ENCODE results near the gene HACD2.
"Not testable (repeated sequence)": the region's sequence is repeated elsewhere in the genome, so short reads cannot be mapped to it uniquely, and the experiment has no call there.

Gene HACD2

GRCh38 chr3:123584988-123585937 is at the start of gene HACD2:
Gene HACD2 (minus strand): TSS chr3:123585053. CDS start chr3:123585027, 26 bp downstream.
- peak; percentile 98 for DNase-seq

GRCh38 chr3:123634149-123635051 is 49.5 kb upstream of the HACD2 start:
- no peak for DNase-seq

- no peak for DNase-seq
Observed at GRCh38 chr3:123633530-123633929, 48.7 kb upstream of the HACD2 start.

GRCh38 chr3:123632161-123632655 is 47.4 kb upstream of the HACD2 start:
- DNase-seq = peak; percentile 50

GRCh38 chr3:123629747-123630047 is 44.8 kb upstream of the HACD2 start:
- no peak for DNase-seq

GRCh38 chr3:123628996-123629746 is 44.3 kb upstream of the HACD2 start:
- DNase-seq = no peak

GRCh38 chr3:123627673-123628670 is 43.1 kb upstream of the HACD2 start:
- no peak for DNase-seq

GRCh38 chr3:123626881-123627280 is 42.0 kb upstream of the HACD2 start:
- no peak for DNase-seq

- DNase-seq = no peak
Observed at GRCh38 chr3:123624302-123624701, 39.4 kb upstream of the HACD2 start.

GRCh38 chr3:123623346-123623880 is 38.6 kb upstream of the HACD2 start:
- no peak for DNase-seq

- DNase-seq = no peak
Observed at GRCh38 chr3:123622766-123623165, 37.9 kb upstream of the HACD2 start.

GRCh38 chr3:123621850-123622189 is 37.0 kb upstream of the HACD2 start:
- no peak for DNase-seq

GRCh38 chr3:123621186-123621849 is 36.5 kb upstream of the HACD2 start:
- no peak for DNase-seq

GRCh38 chr3:123620343-123620742 is 35.5 kb upstream of the HACD2 start:
- DNase-seq = no peak

GRCh38 chr3:123618768-123619484 is 34.1 kb upstream of the HACD2 start:
- DNase-seq = peak; percentile 77

- no peak for DNase-seq
Observed at GRCh38 chr3:123618076-123618708, 33.3 kb upstream of the HACD2 start.

- no peak for DNase-seq
Observed at GRCh38 chr3:123616593-123616992, 31.7 kb upstream of the HACD2 start.

- no peak for DNase-seq
Observed at GRCh38 chr3:123613543-123613942, 28.7 kb upstream of the HACD2 start.

- DNase-seq = not testable (repeated sequence)
Observed at GRCh38 chr3:123611674-123612073, 26.8 kb upstream of the HACD2 start.
